ENCODE results near the gene KCNA5. TPM values are rescaled to one million over a fixed set of nuclear protein-coding genes. Genes with fewer than 3 reads are reported as not detected.

The KCNA5 gene
- total RNA-seq, 1 experiment from 2014 or later, result not detected

- H3K36me3 ChIP-seq (ENCODE audit: control insufficient read depth, insufficient read depth, low read length), result no peaks in the 10 kb centered on the region
- no peaks in the 10 kb centered on the region for H3K4me1 ChIP-seq
- intact Hi-C loops (cut with micrococcal nuclease; ENCODE audit: unreplicated experiment), result no loop called here
- Mint-ChIP-seq H3K4me3 (ENCODE audit: unreplicated experiment) (no peak overlapping the region), H3K9me3 (ENCODE audit: unreplicated experiment) (no peaks in the 10 kb centered on the region), H3K4me1 (ENCODE audit: low read depth, unreplicated experiment) (no peaks in the 10 kb centered on the region), H3K27ac (ENCODE audit: unreplicated experiment) (no peak overlapping the region), H3K36me3 (ENCODE audit: insufficient read depth, unreplicated experiment) (no peaks in the 10 kb centered on the region), H3K27me3 (ENCODE audit: insufficient read depth, unreplicated experiment) (peaks cover 38% of the 10 kb centered on the region)
- ChIA-PET POLR2A (no interaction called here), CTCF (no interaction called here)
- peaks cover 3% of the 10 kb centered on the region; the same call in 1 of the 2 replicates for H3K27me3 ChIP-seq (replicated peaks; ENCODE audit: control insufficient read depth, insufficient read depth, low read length)
- BruUV-seq (replicated peaks), result no TSS peak
- no peak overlapping the region for H3K4me3 ChIP-seq (ENCODE audit: low read depth, low read length)
- TF ChIP-seq CTCF (IDR thresholded peaks at IDR 0.05; ENCODE audit: insufficient read depth in 1 of 2, low read depth in 1 of 2, low read length in 1 of 2, severe bottlenecking in 1 of 2, unreplicated experiment in 1 of 2), result no peak
- DNase-seq, result no peak
- H3K9me3 ChIP-seq, result no peaks in the 10 kb centered on the region
These were observed 979 bp downstream of the KCNA5 start for GRCh38 chr12:5044420-5045295.

GRCh38 chr12:5047094-5047493 lies 3.4 kb downstream of the KCNA5 start:
- Histone ChIP-seq H3K27me3 (replicated peaks; ENCODE audit: control insufficient read depth, insufficient read depth, low read length) (peaks cover 5% of the 10 kb centered on the region), H3K9me3 (no peaks in the 10 kb centered on the region), H3K36me3 (ENCODE audit: control insufficient read depth, insufficient read depth, low read length) (no peaks in the 10 kb centered on the region), H3K4me3 (ENCODE audit: low read depth, low read length) (no peak overlapping the region), H3K4me1 (no peaks in the 10 kb centered on the region)
- H3K36me3 Mint-ChIP-seq (ENCODE audit: insufficient read depth, unreplicated experiment), result no peaks in the 10 kb centered on the region
- no peak for DNase-seq
- H3K27me3 Mint-ChIP-seq (ENCODE audit: insufficient read depth, unreplicated experiment), result peaks cover 39% of the 10 kb centered on the region
- ChIA-PET POLR2A (no interaction called here), CTCF (interaction anchor here (0.6 to 1.0 kb wide), 2 partner anchors 189 to 198 kb away, joined by 3 to 6 read pairs; no protein-coding TSS in a partner anchor)
- no peaks in the 10 kb centered on the region for H3K9me3 Mint-ChIP-seq (ENCODE audit: unreplicated experiment)
- no peak overlapping the region for H3K27ac Mint-ChIP-seq (ENCODE audit: unreplicated experiment)
- H3K4me3 Mint-ChIP-seq (ENCODE audit: unreplicated experiment), result no peak overlapping the region
- TF ChIP-seq CTCF (IDR thresholded peaks at IDR 0.05; ENCODE audit: insufficient read depth in 1 of 2, low read depth in 1 of 2, low read length in 1 of 2, severe bottlenecking in 1 of 2, unreplicated experiment in 1 of 2), result no peak
- intact Hi-C loops (cut with micrococcal nuclease; ENCODE audit: unreplicated experiment), result no loop called here
- no peaks in the 10 kb centered on the region for H3K4me1 Mint-ChIP-seq (ENCODE audit: low read depth, unreplicated experiment)
- BruUV-seq (replicated peaks), result no TSS peak

GRCh38 chr12:5047729-5048128 lies 4.0 kb downstream of the KCNA5 start:
- no peaks in the 10 kb centered on the region for H3K9me3 Mint-ChIP-seq (ENCODE audit: unreplicated experiment)
- intact Hi-C loops (cut with micrococcal nuclease; ENCODE audit: unreplicated experiment), result no loop called here
- H3K27ac Mint-ChIP-seq (ENCODE audit: unreplicated experiment), result no peak overlapping the region
- CTCF ChIA-PET, result interaction anchor here (1.0 to 1.1 kb wide), 2 partner anchors 23 to 189 kb away, joined by 3 read pairs; no protein-coding TSS in a partner anchor
- no peaks in the 10 kb centered on the region for H3K4me1 Mint-ChIP-seq (ENCODE audit: low read depth, unreplicated experiment)
- H3K9me3 ChIP-seq, result no peaks in the 10 kb centered on the region
- no peak overlapping the region for H3K4me3 ChIP-seq (ENCODE audit: low read depth, low read length)
- no peak overlapping the region for H3K4me3 Mint-ChIP-seq (ENCODE audit: unreplicated experiment)
- BruUV-seq (replicated peaks), result no TSS peak
- POLR2A ChIA-PET, result no interaction called here
- no peaks in the 10 kb centered on the region for H3K36me3 Mint-ChIP-seq (ENCODE audit: insufficient read depth, unreplicated experiment)
- DNase-seq, result no peak
- H3K27me3 ChIP-seq (replicated peaks; ENCODE audit: control insufficient read depth, insufficient read depth, low read length), result peaks cover 6% of the 10 kb centered on the region
- peaks cover 34% of the 10 kb centered on the region for H3K27me3 Mint-ChIP-seq (ENCODE audit: insufficient read depth, unreplicated experiment)
- H3K4me1 ChIP-seq, result no peaks in the 10 kb centered on the region
- H3K36me3 ChIP-seq (ENCODE audit: control insufficient read depth, insufficient read depth, low read length), result no peaks in the 10 kb centered on the region
- TF ChIP-seq CTCF (IDR thresholded peaks at IDR 0.05; ENCODE audit: insufficient read depth in 1 of 2, low read depth in 1 of 2, low read length in 1 of 2, severe bottlenecking in 1 of 2, unreplicated experiment in 1 of 2), result no peak

Data from Caco-2 (cell line).